SH-SY5Y (cell line): ENCODE data around the gene SLC38A8.

Experiments
- GATA2 ChIP-seq: IDR thresholded peaks from 2 replicates; pipeline ENCODE4 v1.6.1; 2011; ENCODE audit warnings: mild to moderate bottlenecking, low read depth, low read length
- GATA3 ChIP-seq: IDR thresholded peaks from 2 replicates; pipeline ENCODE4 v1.6.1; 2011; ENCODE audit warnings: low read depth, mild to moderate bottlenecking, low read length, moderate library complexity

GRCh38 chr16:84053237-84053636 is 10.6 kb upstream of the SLC38A8 start:
- TF ChIP-seq GATA2 (no peak), GATA3 (no peak)
